ENCODE results near the gene ARMC7. TPM values are rescaled to one million over a fixed set of nuclear protein-coding genes. Genes with fewer than 3 reads are reported as not detected.
"Not testable (repeated sequence)": the region's sequence is repeated elsewhere in the genome, so short reads cannot be mapped to it uniquely, and the experiment has no call there.

ARMC7 gene
- total RNA-seq, 2 experiments from 2014 or later = 16.1 to 17.0 TPM

GRCh38 chr17:75118307-75118706 is 8.5 kb downstream of the ARMC7 start:
- H3K4me1 Mint-ChIP-seq (ENCODE audit: low read depth) = peaks cover 22% of the 10 kb centered on the region
- peaks cover 31% of the 10 kb centered on the region for H3K36me3 Mint-ChIP-seq (ENCODE audit: low read depth)
- H3K4me3 Mint-ChIP-seq = no peak overlapping the region
- ATAC-seq (no peak), DNase-seq (no peak)
- CTCF ChIA-PET = interaction anchor here (1.1 to 7.9 kb wide), 2 partner anchors 54 to 132 kb away, joined by 3 to 125 read pairs; no protein-coding TSS in a partner anchor
- POLR2A ChIA-PET = interaction anchor here (1.7 kb wide), 1 partner anchor 12 kb away, joined by 4 read pairs; no protein-coding TSS in a partner anchor
- H3K27ac Mint-ChIP-seq = no peak overlapping the region
- H3K9me3 Mint-ChIP-seq (ENCODE audit: insufficient read depth) = no peaks in the 10 kb centered on the region
- no peaks in the 10 kb centered on the region for H3K27me3 Mint-ChIP-seq (ENCODE audit: low read depth)

- Mint-ChIP-seq H3K27me3 (ENCODE audit: low read depth) (no peaks in the 10 kb centered on the region), H3K9me3 (ENCODE audit: insufficient read depth) (peaks cover 4% of the 10 kb centered on the region), H3K4me3 (no peak overlapping the region), H3K27ac (peak overlapping the region; percentile 85), H3K4me1 (ENCODE audit: low read depth) (peaks cover 33% of the 10 kb centered on the region), H3K36me3 (ENCODE audit: low read depth) (peaks cover 32% of the 10 kb centered on the region)
- ATAC-seq (peak; percentile 58), DNase-seq (no peak)
- POLR2A ChIA-PET = interaction anchor here (0.9 to 2.6 kb wide), 6 partner anchors 10 to 49 kb away, joined by 3 to 15 read pairs (median 3); partner anchors contain the start of genes ARMC7 and JPT1
- CTCF ChIA-PET = interaction anchor here (0.7 to 3.1 kb wide), 5 partner anchors 8 to 77 kb away, joined by 3 to 41 read pairs (median 3); no protein-coding TSS in a partner anchor
Measured at GRCh38 chr17:75124041-75124818, 14.5 kb downstream of the ARMC7 start.

GRCh38 chr17:75124819-75125162 is 15.0 kb downstream of the ARMC7 start:
- H3K36me3 Mint-ChIP-seq (ENCODE audit: low read depth) = peaks cover 37% of the 10 kb centered on the region
- POLR2A ChIA-PET = interaction anchor here (0.9 to 2.6 kb wide), 3 partner anchors 10 to 49 kb away, joined by 3 to 15 read pairs (median 3); no protein-coding TSS in a partner anchor
- no peaks in the 10 kb centered on the region for H3K27me3 Mint-ChIP-seq (ENCODE audit: low read depth)
- peaks cover 36% of the 10 kb centered on the region for H3K4me1 Mint-ChIP-seq (ENCODE audit: low read depth)
- H3K9me3 Mint-ChIP-seq (ENCODE audit: insufficient read depth) = peaks cover 4% of the 10 kb centered on the region
- peak overlapping the region; percentile 85 for H3K27ac Mint-ChIP-seq
- H3K4me3 Mint-ChIP-seq = no peak overlapping the region
- CTCF ChIA-PET = interaction anchor here (1.1 to 3.1 kb wide), 2 partner anchors 10 to 19 kb away, joined by 3 to 41 read pairs; no protein-coding TSS in a partner anchor
- no peak for ATAC-seq
- no peak for DNase-seq

- H3K27me3 Mint-ChIP-seq (ENCODE audit: low read depth) = no peaks in the 10 kb centered on the region
- peak overlapping the region; percentile 85 for H3K27ac Mint-ChIP-seq
- peaks cover 38% of the 10 kb centered on the region for H3K36me3 Mint-ChIP-seq (ENCODE audit: low read depth)
- no peak for ATAC-seq
- ChIA-PET CTCF (interaction anchor here (3.1 kb wide), 1 partner anchor 12 kb away, joined by 24 read pairs; no protein-coding TSS in a partner anchor), POLR2A (interaction anchor here (0.7 to 1.0 kb wide), 4 partner anchors 12 to 91 kb away, joined by 3 to 7 read pairs (median 4); partner anchors contain the start of genes JPT1 and SLC16A5)
- peaks cover 44% of the 10 kb centered on the region for H3K4me1 Mint-ChIP-seq (ENCODE audit: low read depth)
- peak; percentile 43 for DNase-seq
- peak overlapping the region; percentile 40 for H3K4me3 Mint-ChIP-seq
- peaks cover 4% of the 10 kb centered on the region for H3K9me3 Mint-ChIP-seq (ENCODE audit: insufficient read depth)
Measured at GRCh38 chr17:75125984-75126383, 16.2 kb downstream of the ARMC7 start.

GRCh38 chr17:75126954-75127353 is 17.2 kb downstream of the ARMC7 start:
- CTCF ChIA-PET = interaction anchor here (3.1 kb wide), 1 partner anchor 13 kb away, joined by 24 read pairs; no protein-coding TSS in a partner anchor
- POLR2A ChIA-PET = no interaction called here
- DNase-seq = no peak
- H3K27me3 Mint-ChIP-seq (ENCODE audit: low read depth) = no peaks in the 10 kb centered on the region
- H3K9me3 Mint-ChIP-seq (ENCODE audit: insufficient read depth) = peaks cover 4% of the 10 kb centered on the region
- H3K27ac Mint-ChIP-seq = peak overlapping the region; percentile 37
- peaks cover 41% of the 10 kb centered on the region for H3K4me1 Mint-ChIP-seq (ENCODE audit: low read depth)
- H3K4me3 Mint-ChIP-seq = no peak overlapping the region
- peaks cover 34% of the 10 kb centered on the region for H3K36me3 Mint-ChIP-seq (ENCODE audit: low read depth)
- no peak for ATAC-seq

- ChIA-PET CTCF (interaction anchor here (3.1 to 6.0 kb wide), 2 partner anchors 14 to 167 kb away, joined by 24 to 29 read pairs; no protein-coding TSS in a partner anchor), POLR2A (interaction anchor here (0.9 kb wide), 1 partner anchor 14 kb away, joined by 3 read pairs; no protein-coding TSS in a partner anchor)
- peaks cover 50% of the 10 kb centered on the region for H3K4me1 Mint-ChIP-seq (ENCODE audit: low read depth)
- not testable (repeated sequence) for DNase-seq; H3K9me3 Mint-ChIP-seq (ENCODE audit: insufficient read depth); ATAC-seq; H3K4me3 Mint-ChIP-seq; H3K27me3 Mint-ChIP-seq (ENCODE audit: low read depth)
- H3K27ac Mint-ChIP-seq = peak overlapping the region; percentile 52
- H3K36me3 Mint-ChIP-seq (ENCODE audit: low read depth) = peaks cover 37% of the 10 kb centered on the region
Measured at GRCh38 chr17:75127936-75128335, 18.2 kb downstream of the ARMC7 start.

GRCh38 chr17:75128694-75129505 is 19.1 kb downstream of the ARMC7 start:
- peaks cover 36% of the 10 kb centered on the region for H3K36me3 Mint-ChIP-seq (ENCODE audit: low read depth)
- peaks cover 50% of the 10 kb centered on the region for H3K4me1 Mint-ChIP-seq (ENCODE audit: low read depth)
- H3K27me3 Mint-ChIP-seq (ENCODE audit: low read depth) = no peaks in the 10 kb centered on the region
- peaks cover 3% of the 10 kb centered on the region for H3K9me3 Mint-ChIP-seq (ENCODE audit: insufficient read depth)
- DNase-seq (no peak), ATAC-seq (no peak)
- no peak overlapping the region for H3K4me3 Mint-ChIP-seq
- ChIA-PET POLR2A (interaction anchor here (1.3 to 4.0 kb wide), 2 partner anchors 15 to 20 kb away, joined by 4 to 28 read pairs; partner anchors contain the start of gene ARMC7), CTCF (interaction anchor here (1.0 to 6.5 kb wide), 4 partner anchors 15 to 168 kb away, joined by 3 to 115 read pairs (median 26); partner anchors contain the start of genes ARMC7 and SLC16A5)
- H3K27ac Mint-ChIP-seq = no peak overlapping the region

- CTCF ChIA-PET = interaction anchor here (1.0 to 6.5 kb wide), 7 partner anchors 17 to 168 kb away, joined by 3 to 115 read pairs (median 7); partner anchors contain the start of genes ARMC7 and SLC16A5
- Mint-ChIP-seq H3K9me3 (ENCODE audit: insufficient read depth) (no peaks in the 10 kb centered on the region), H3K4me3 (peak overlapping the region; percentile 87), H3K4me1 (ENCODE audit: low read depth) (peaks cover 46% of the 10 kb centered on the region), H3K27ac (peak overlapping the region; percentile 55), H3K36me3 (ENCODE audit: low read depth) (peaks cover 30% of the 10 kb centered on the region), H3K27me3 (ENCODE audit: low read depth) (no peaks in the 10 kb centered on the region)
- POLR2A ChIA-PET = interaction anchor here (0.7 to 4.0 kb wide), 4 partner anchors 15 to 60 kb away, joined by 3 to 28 read pairs (median 4); partner anchors contain the start of gene ARMC7
- ATAC-seq (no peak), DNase-seq (no peak)
Measured at GRCh38 chr17:75129576-75129975, 19.8 kb downstream of the ARMC7 start.

GRCh38 chr17:75130059-75130631 is 20.4 kb downstream of the ARMC7 start:
- Mint-ChIP-seq H3K4me1 (ENCODE audit: low read depth) (peaks cover 40% of the 10 kb centered on the region), H3K9me3 (ENCODE audit: insufficient read depth) (no peaks in the 10 kb centered on the region), H3K27me3 (ENCODE audit: low read depth) (no peaks in the 10 kb centered on the region), H3K4me3 (peak overlapping the region; percentile 87), H3K27ac (peak overlapping the region; percentile 87), H3K36me3 (ENCODE audit: low read depth) (peaks cover 27% of the 10 kb centered on the region)
- DNase-seq = no peak
- POLR2A ChIA-PET = interaction anchor here (0.7 to 4.0 kb wide), 9 partner anchors 9 to 140 kb away, joined by 3 to 28 read pairs (median 4); partner anchors contain the start of genes ARMC7, MIF4GD and MRPL58
- no peak for ATAC-seq
- CTCF ChIA-PET = interaction anchor here (1.0 to 6.5 kb wide), 14 partner anchors 11 to 169 kb away, joined by 3 to 115 read pairs (median 4); partner anchors contain the start of genes ARMC7, JPT1 and MRPL58

GRCh38 chr17:75130632-75131277 is 21.0 kb downstream of the ARMC7 start:
- no peaks in the 10 kb centered on the region for H3K9me3 Mint-ChIP-seq (ENCODE audit: insufficient read depth)
- peaks cover 34% of the 10 kb centered on the region for H3K4me1 Mint-ChIP-seq (ENCODE audit: low read depth)
- H3K27me3 Mint-ChIP-seq (ENCODE audit: low read depth) = no peaks in the 10 kb centered on the region
- DNase-seq = peak; percentile 61
- H3K27ac Mint-ChIP-seq = peak overlapping the region; percentile 87
- ChIA-PET POLR2A (interaction anchor here (0.9 to 4.0 kb wide), 9 partner anchors 10 to 140 kb away, joined by 3 to 28 read pairs (median 4); partner anchors contain the start of genes ARMC7, JPT1, MIF4GD and MRPL58), CTCF (interaction anchor here (0.6 to 6.5 kb wide), 21 partner anchors 10 to 170 kb away, joined by 3 to 115 read pairs (median 4); partner anchors contain the start of genes ARMC7, CDR2L, JPT1 and MRPL58)
- peak overlapping the region; percentile 87 for H3K4me3 Mint-ChIP-seq
- H3K36me3 Mint-ChIP-seq (ENCODE audit: low read depth) = peaks cover 31% of the 10 kb centered on the region
- ATAC-seq = peak; percentile 56

Measured in activated CD8-positive, alpha-beta T cell treated with anti-CD3 and anti-CD28 coated beads, Interleukin-2, amount 10 ng/mL, durations not matched to agents 7 days and 5 days (primary cell).